Right renal cortex interstitium (tissue), 3 donors: Measurements from ENCODE around the gene BCO1. TPM values are rescaled to one million over a fixed set of nuclear protein-coding genes. Genes with fewer than 3 reads are reported as not detected.

Experiments
- DNase-seq, 3 donors: peaks; one replicate each; pipeline ENCODE4 v3.0.0-alpha.2; 2013; ENCODE audit warnings: low read depth in 3 of 3, low spot score in 2 of 3
- polyA plus RNA-seq, 3 donors: library from polyadenylated mRNA; unstranded; fragments of 120-200 nt; gene quantifications; one replicate each; pipeline ENCODE4 v1.2.1, GENCODE V29; 2013; ENCODE audit not compliant: insufficient read length in 3 of 3

Gene BCO1
- polyA plus RNA-seq, 3 donors: 2.5 to 2.6 (median 2.5) TPM

GRCh38 chr16:81314603-81315270 is 76.2 kb downstream of the BCO1 start, which contains the start of gene GAN:
GAN (plus strand) TSS chr16:81314962; CDS start chr16:81315114, 152 bp downstream.
- DNase-seq: peak; percentile 81 to 90 (median 83)

- no peak for DNase-seq
Measured at GRCh38 chr16:81315271-81316175, 77.0 kb downstream of the BCO1 start.

GRCh38 chr16:81316176-81316496 is 77.6 kb downstream of the BCO1 start:
- DNase-seq: no peak

GRCh38 chr16:81318711-81319110 is 80.2 kb downstream of the BCO1 start:
- no peak for DNase-seq

GRCh38 chr16:81319221-81319912 is 80.9 kb downstream of the BCO1 start:
- no peak for DNase-seq

- DNase-seq: no peak
Measured at GRCh38 chr16:81321039-81321438, 82.5 kb downstream of the BCO1 start.

GRCh38 chr16:81321536-81321935 is 83.0 kb downstream of the BCO1 start:
- no peak for DNase-seq

GRCh38 chr16:81324808-81325207 is 86.3 kb downstream of the BCO1 start:
- no peak for DNase-seq

- no peak for DNase-seq
Measured at GRCh38 chr16:81327011-81327410, 88.5 kb downstream of the BCO1 start.

- no peak for DNase-seq
Measured at GRCh38 chr16:81327447-81328196, 89.1 kb downstream of the BCO1 start.

- DNase-seq: no peak
Measured at GRCh38 chr16:81329947-81330346, 91.5 kb downstream of the BCO1 start.

GRCh38 chr16:81333356-81333755 is 94.9 kb downstream of the BCO1 start:
- no peak for DNase-seq

- DNase-seq: no peak
Measured at GRCh38 chr16:81335669-81336068, 97.2 kb downstream of the BCO1 start.

- DNase-seq: no peak
Measured at GRCh38 chr16:81337097-81337496, 98.6 kb downstream of the BCO1 start.

Other genes with a start within 250 kb of the BCO1 start
- 10 to 100 TPM; 66.8 to 68.6 (median 68.1) TPM for gene CMC2, start 231.8 kb upstream of the BCO1 start, polyA plus RNA-seq
- gene CENPN, start 231.5 kb upstream of the BCO1 start, polyA plus RNA-seq: 10 to 100 TPM; 23.0 to 24.2 (median 23.3) TPM
- gene ATMIN, start 202.8 kb upstream of the BCO1 start, polyA plus RNA-seq: 10 to 100 TPM; 47.0 to 49.9 (median 48.4) TPM
- gene C16orf46, start 161.5 kb upstream of the BCO1 start, polyA plus RNA-seq: 1 to 10 TPM; 1.5 to 2.2 (median 1.6) TPM
- gene GCSH, start 142.3 kb upstream of the BCO1 start, polyA plus RNA-seq: 100 to 1,000 TPM in 1 of 3 donors, 10 to 100 TPM in 2; 97.4 to 105 (median 99.3) TPM
- gene GAN, start 76.3 kb downstream of the BCO1 start, polyA plus RNA-seq: 1 to 10 TPM; 2.1 to 2.6 (median 2.1) TPM
- gene CMIP, start 206.1 kb downstream of the BCO1 start, polyA plus RNA-seq: 10 to 100 TPM; 37.2 to 42.7 (median 38.1) TPM